NT2/D1 (cell line): ENCODE data around the gene DGCR8.

ENCODE experiments used
- YY1 ChIP-seq: IDR thresholded peaks from 2 replicates; pipeline ENCODE4 v1.6.1; 2011; ENCODE audit not compliant: insufficient read length, insufficient read depth
- ZNF274 ChIP-seq: IDR thresholded peaks from 2 replicates; pipeline ENCODE4 v1.6.1; 2011; ENCODE audit warnings: mild to moderate bottlenecking, low read depth, low read length

DNA sequence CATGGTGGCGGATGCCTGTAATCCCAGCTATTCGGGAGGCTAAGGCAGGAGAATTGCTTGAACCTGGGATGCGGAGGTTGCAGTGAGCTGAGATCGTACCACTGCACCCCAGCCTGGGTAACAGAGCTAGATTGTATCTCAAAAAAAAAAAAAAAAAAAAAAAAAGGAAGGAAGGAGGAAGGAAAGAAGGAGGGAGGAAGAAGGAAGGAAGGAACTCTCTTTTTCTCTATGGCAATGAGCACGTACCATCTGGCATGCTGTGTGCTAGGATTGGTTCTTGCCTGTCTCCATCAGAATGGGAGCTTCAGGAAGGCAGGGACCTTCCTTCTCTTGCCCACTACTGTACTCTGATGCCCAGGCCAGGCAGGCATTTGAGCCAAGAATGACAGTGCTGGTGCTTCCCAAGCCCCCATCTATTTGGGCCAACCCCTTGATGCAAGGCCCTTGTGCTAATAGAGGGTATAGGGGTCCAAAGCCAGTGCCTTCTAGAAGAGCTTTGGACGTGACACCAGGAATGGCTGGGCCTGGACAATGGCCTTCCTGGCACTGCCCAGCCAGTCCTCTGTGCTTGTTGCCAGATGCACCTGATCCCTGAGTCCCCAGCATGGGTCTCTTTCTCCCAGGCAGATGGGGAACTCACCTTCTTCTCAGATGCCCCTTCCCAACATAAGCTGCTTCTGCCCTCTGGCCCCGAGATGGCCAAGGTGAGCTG is 10.6 kb upstream of the DGCR8 start:
- TF ChIP-seq YY1 = no peak
- TF ChIP-seq ZNF274 = no peak
